ENCODE measurements around the gene MACF1. TPM values are rescaled to one million over a fixed set of nuclear protein-coding genes. Genes with fewer than 3 reads are reported as not detected.
"Not testable (repeated sequence)": the region's sequence is repeated elsewhere in the genome, so short reads cannot be mapped to it uniquely, and the experiment has no call there.

The MACF1 gene
- total and polyA plus RNA-seq, 2 donors = 93.2 to 124 TPM

GRCh38 chr1:39496520-39496919, 292.0 kb downstream of the MACF1 start:
- not testable (repeated sequence) for H3K4me1 ChIP-seq (ENCODE audit: control insufficient read depth in 2 of 2, insufficient read depth in 2 of 2, low read length in 2 of 2); H3K9me3 ChIP-seq (ENCODE audit: control insufficient read depth in 2 of 2, insufficient read depth in 1 of 2, low read length in 1 of 2); DNase-seq (ENCODE audit: low read depth in 6 of 9, low spot score in 9 of 9); H3K27ac ChIP-seq (ENCODE audit: low read depth in 1 of 2, low read length in 1 of 2); H3K4me3 ChIP-seq (ENCODE audit: low read length in 2 of 2); H3K36me3 ChIP-seq (ENCODE audit: control insufficient read depth in 2 of 2, insufficient read depth in 2 of 2, low read length in 1 of 2)
- 97% methylated on average over 5 of the region's 5 CpGs for WGBS
- peaks cover 7 to 30% of the 10 kb centered on the region in 2 donors for H3K27me3 ChIP-seq (ENCODE audit: control insufficient read depth in 2 of 2, insufficient read depth in 1 of 2, low read length in 1 of 2)

DNA sequence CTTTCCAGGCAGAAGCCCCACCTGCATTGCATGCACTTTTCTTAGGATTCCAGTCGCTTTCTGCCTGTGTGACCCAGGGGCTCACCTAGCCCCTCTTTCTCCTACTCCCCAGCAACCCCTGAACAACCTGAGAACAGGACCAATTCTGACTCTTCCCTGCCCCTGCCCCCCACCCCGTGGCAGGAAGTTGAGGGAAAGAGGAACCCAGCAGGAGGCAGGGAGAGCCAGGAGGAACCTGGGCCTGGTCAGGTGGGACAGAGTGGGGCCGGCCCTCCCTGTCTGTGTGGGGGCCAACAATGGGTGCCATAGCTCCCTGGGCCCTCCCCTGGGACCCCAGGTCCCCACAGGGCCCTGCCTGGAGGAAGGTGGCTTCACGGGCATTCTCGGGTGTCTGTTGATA, 293.1 kb downstream of the MACF1 start:
- Histone ChIP-seq H3K9me3 (ENCODE audit: control insufficient read depth in 2 of 2, insufficient read depth in 1 of 2, low read length in 1 of 2) (no peaks in the 10 kb centered on the region), H3K4me3 (ENCODE audit: low read length in 2 of 2) (no peak overlapping the region), H3K27ac (ENCODE audit: low read depth in 1 of 2, low read length in 1 of 2) (no peak overlapping the region), H3K36me3 (ENCODE audit: control insufficient read depth in 2 of 2, insufficient read depth in 2 of 2, low read length in 1 of 2) (no peaks in the 10 kb centered on the region), H3K27me3 (ENCODE audit: control insufficient read depth in 2 of 2, insufficient read depth in 1 of 2, low read length in 1 of 2) (peaks cover 2 to 23% of the 10 kb centered on the region in 2 donors), H3K4me1 (ENCODE audit: control insufficient read depth in 2 of 2, insufficient read depth in 2 of 2, low read length in 2 of 2) (no peaks in the 10 kb centered on the region)
- DNase-seq (ENCODE audit: low read depth in 6 of 9, low spot score in 9 of 9) = no peak
- whole genome bisulfite sequencing = 58% methylated on average over 5 of the region's 5 CpGs

GRCh38 chr1:39498096-39498710, 293.7 kb downstream of the MACF1 start:
- H3K27ac ChIP-seq (ENCODE audit: low read depth in 1 of 2, low read length in 1 of 2); H3K4me3 ChIP-seq (ENCODE audit: low read length in 2 of 2); DNase-seq (ENCODE audit: low read depth in 6 of 9, low spot score in 9 of 9); H3K36me3 ChIP-seq (ENCODE audit: control insufficient read depth in 2 of 2, insufficient read depth in 2 of 2, low read length in 1 of 2); H3K9me3 ChIP-seq (ENCODE audit: control insufficient read depth in 2 of 2, insufficient read depth in 1 of 2, low read length in 1 of 2); H3K4me1 ChIP-seq (ENCODE audit: control insufficient read depth in 2 of 2, insufficient read depth in 2 of 2, low read length in 2 of 2): not testable (repeated sequence)
- 93% methylated on average over 8 of the region's 9 CpGs for WGBS
- peaks cover 0 to 17% of the 10 kb centered on the region in 2 donors for H3K27me3 ChIP-seq (ENCODE audit: control insufficient read depth in 2 of 2, insufficient read depth in 1 of 2, low read length in 1 of 2)

GRCh38 chr1:39498821-39499220, 294.3 kb downstream of the MACF1 start:
- H3K27ac ChIP-seq (ENCODE audit: low read depth in 1 of 2, low read length in 1 of 2); H3K9me3 ChIP-seq (ENCODE audit: control insufficient read depth in 2 of 2, insufficient read depth in 1 of 2, low read length in 1 of 2); H3K4me1 ChIP-seq (ENCODE audit: control insufficient read depth in 2 of 2, insufficient read depth in 2 of 2, low read length in 2 of 2); H3K4me3 ChIP-seq (ENCODE audit: low read length in 2 of 2); H3K36me3 ChIP-seq (ENCODE audit: control insufficient read depth in 2 of 2, insufficient read depth in 2 of 2, low read length in 1 of 2); DNase-seq (ENCODE audit: low read depth in 6 of 9, low spot score in 9 of 9): not testable (repeated sequence)
- 96% methylated on average over 12 of the region's 15 CpGs for WGBS
- peaks cover 0 to 11% of the 10 kb centered on the region in 2 donors for H3K27me3 ChIP-seq (ENCODE audit: control insufficient read depth in 2 of 2, insufficient read depth in 1 of 2, low read length in 1 of 2)

DNA sequence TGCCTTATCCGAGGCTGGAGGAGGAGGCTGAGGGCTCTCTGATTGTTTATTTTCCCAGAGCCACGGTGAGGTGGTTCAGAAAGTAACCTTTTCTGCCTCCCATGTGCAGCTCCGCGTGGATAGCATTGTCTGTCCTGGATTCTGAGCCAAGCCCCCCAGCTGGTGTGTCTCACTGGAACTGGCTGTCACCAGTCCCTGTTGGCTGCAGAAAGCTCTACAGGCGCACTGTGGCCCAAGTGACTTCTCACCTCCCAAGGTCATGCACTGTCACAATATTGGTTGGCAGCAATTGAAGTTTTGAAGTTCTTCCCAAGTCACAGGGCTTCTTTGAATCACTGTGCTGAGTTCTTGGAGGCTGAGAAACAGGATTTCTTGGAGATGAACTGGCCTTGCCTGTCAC, 295.2 kb downstream of the MACF1 start:
- no peak for DNase-seq (ENCODE audit: low read depth in 6 of 9, low spot score in 9 of 9)
- Histone ChIP-seq H3K4me3 (ENCODE audit: low read length in 2 of 2) (no peak overlapping the region), H3K9me3 (ENCODE audit: control insufficient read depth in 2 of 2, insufficient read depth in 1 of 2, low read length in 1 of 2) (no peaks in the 10 kb centered on the region), H3K27me3 (ENCODE audit: control insufficient read depth in 2 of 2, insufficient read depth in 1 of 2, low read length in 1 of 2) (peaks cover 0 to 5% of the 10 kb centered on the region in 2 donors), H3K4me1 (ENCODE audit: control insufficient read depth in 2 of 2, insufficient read depth in 2 of 2, low read length in 2 of 2) (no peaks in the 10 kb centered on the region), H3K36me3 (ENCODE audit: control insufficient read depth in 2 of 2, insufficient read depth in 2 of 2, low read length in 1 of 2) (no peaks in the 10 kb centered on the region), H3K27ac (ENCODE audit: low read depth in 1 of 2, low read length in 1 of 2) (no peak overlapping the region)
- WGBS = 93% methylated on average over 5 of the region's 5 CpGs

DNA sequence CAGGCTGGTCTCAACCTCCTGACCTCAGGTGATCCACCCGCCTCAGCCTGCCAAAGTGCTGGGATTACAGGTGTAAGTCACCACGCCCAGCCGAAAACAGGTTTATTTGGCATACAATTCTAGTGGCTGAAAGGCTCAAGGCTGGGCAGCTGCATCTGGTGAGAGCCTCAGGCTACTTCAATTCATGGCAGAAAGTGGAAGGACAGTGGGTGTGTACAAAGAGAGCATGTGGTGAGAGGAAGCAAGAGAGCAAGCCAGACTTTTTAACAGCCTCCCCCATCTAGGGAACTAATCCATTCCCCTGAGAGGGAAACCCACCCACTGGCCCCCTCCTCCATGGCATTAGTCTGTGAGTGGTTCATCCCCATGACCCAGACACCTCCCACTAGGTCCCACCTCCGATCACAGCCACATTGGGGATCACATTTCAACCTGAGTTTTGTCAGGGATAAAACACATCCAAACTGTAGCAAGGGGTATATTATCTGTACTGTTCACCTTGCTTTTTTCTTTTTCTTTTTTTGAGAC, 296.4 kb downstream of the MACF1 start:
- H3K36me3 ChIP-seq (ENCODE audit: control insufficient read depth in 2 of 2, insufficient read depth in 2 of 2, low read length in 1 of 2) = no peaks in the 10 kb centered on the region
- WGBS = 96% methylated on average over 4 of the region's 4 CpGs
- no peaks in the 10 kb centered on the region for H3K9me3 ChIP-seq (ENCODE audit: control insufficient read depth in 2 of 2, insufficient read depth in 1 of 2, low read length in 1 of 2)
- no peak overlapping the region for H3K4me3 ChIP-seq (ENCODE audit: low read length in 2 of 2)
- no peaks in the 10 kb centered on the region for H3K4me1 ChIP-seq (ENCODE audit: control insufficient read depth in 2 of 2, insufficient read depth in 2 of 2, low read length in 2 of 2)
- DNase-seq (ENCODE audit: low read depth in 6 of 9, low spot score in 9 of 9) = no peak
- H3K27me3 ChIP-seq (ENCODE audit: control insufficient read depth in 2 of 2, insufficient read depth in 1 of 2, low read length in 1 of 2) = peaks cover 0 to 2% of the 10 kb centered on the region in 2 donors
- no peak overlapping the region for H3K27ac ChIP-seq (ENCODE audit: low read depth in 1 of 2, low read length in 1 of 2)

DNA sequence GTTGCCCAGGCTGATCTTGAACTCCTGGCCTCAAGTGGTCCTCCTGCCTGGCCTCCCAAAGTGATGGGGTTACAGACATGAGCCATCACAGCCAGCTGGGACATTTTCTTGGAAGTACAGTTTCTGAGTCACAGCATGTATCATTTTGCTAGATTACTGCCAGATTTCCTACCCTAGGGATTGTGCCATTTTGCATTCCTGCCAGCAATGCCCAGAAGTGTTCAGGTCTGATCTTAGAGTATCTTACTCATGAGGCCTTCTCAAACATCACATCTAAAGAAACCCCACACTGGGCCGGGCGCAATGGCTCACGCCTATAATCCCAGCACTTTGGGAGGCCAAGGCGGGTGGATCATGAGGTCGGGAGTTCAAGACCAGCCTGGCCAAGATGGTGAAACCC, 297.2 kb downstream of the MACF1 start:
- Histone ChIP-seq H3K36me3 (ENCODE audit: control insufficient read depth in 2 of 2, insufficient read depth in 2 of 2, low read length in 1 of 2) (no peaks in the 10 kb centered on the region), H3K9me3 (ENCODE audit: control insufficient read depth in 2 of 2, insufficient read depth in 1 of 2, low read length in 1 of 2) (no peaks in the 10 kb centered on the region), H3K4me3 (ENCODE audit: low read length in 2 of 2) (no peak overlapping the region), H3K27me3 (ENCODE audit: control insufficient read depth in 2 of 2, insufficient read depth in 1 of 2, low read length in 1 of 2) (peaks cover 0 to 2% of the 10 kb centered on the region in 2 donors), H3K27ac (ENCODE audit: low read depth in 1 of 2, low read length in 1 of 2) (no peak overlapping the region), H3K4me1 (ENCODE audit: control insufficient read depth in 2 of 2, insufficient read depth in 2 of 2, low read length in 2 of 2) (no peaks in the 10 kb centered on the region)
- WGBS = 80% methylated on average over 5 of the region's 5 CpGs
- no peak for DNase-seq (ENCODE audit: low read depth in 6 of 9, low spot score in 9 of 9)

DNA sequence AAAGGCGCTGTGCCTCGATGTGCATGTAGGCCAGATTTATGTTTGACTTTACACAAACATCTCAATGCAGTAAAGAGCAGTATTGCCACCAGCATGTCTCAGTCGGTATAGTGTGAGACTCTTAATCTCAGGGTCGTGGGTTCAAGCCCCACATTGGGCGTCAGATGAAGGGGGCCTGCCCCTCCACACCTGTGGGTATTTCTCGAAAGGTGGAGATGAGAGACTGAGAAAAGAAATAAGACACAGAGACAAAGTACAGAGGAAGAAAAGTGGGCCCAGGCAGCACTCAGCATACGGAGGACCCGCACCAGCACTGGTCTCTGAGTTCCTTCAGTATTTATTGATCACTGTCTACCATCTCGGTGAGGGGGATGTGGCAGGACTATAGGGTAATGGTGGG, 299.9 kb downstream of the MACF1 start:
- not testable (repeated sequence) for H3K27ac ChIP-seq (ENCODE audit: low read depth in 1 of 2, low read length in 1 of 2); H3K36me3 ChIP-seq (ENCODE audit: control insufficient read depth in 2 of 2, insufficient read depth in 2 of 2, low read length in 1 of 2); H3K4me3 ChIP-seq (ENCODE audit: low read length in 2 of 2); H3K4me1 ChIP-seq (ENCODE audit: control insufficient read depth in 2 of 2, insufficient read depth in 2 of 2, low read length in 2 of 2); DNase-seq (ENCODE audit: low read depth in 6 of 9, low spot score in 9 of 9); H3K9me3 ChIP-seq (ENCODE audit: control insufficient read depth in 2 of 2, insufficient read depth in 1 of 2, low read length in 1 of 2)
- peaks cover 0 to 13% of the 10 kb centered on the region in 2 donors for H3K27me3 ChIP-seq (ENCODE audit: control insufficient read depth in 2 of 2, insufficient read depth in 1 of 2, low read length in 1 of 2)
- 83% methylated on average over 9 of the region's 9 CpGs for WGBS

- no peak overlapping the region for H3K4me3 ChIP-seq (ENCODE audit: low read length in 2 of 2)
- H3K9me3 ChIP-seq (ENCODE audit: control insufficient read depth in 2 of 2, insufficient read depth in 1 of 2, low read length in 1 of 2) = no peaks in the 10 kb centered on the region
- no peak overlapping the region for H3K27ac ChIP-seq (ENCODE audit: low read depth in 1 of 2, low read length in 1 of 2)
- H3K27me3 ChIP-seq (ENCODE audit: control insufficient read depth in 2 of 2, insufficient read depth in 1 of 2, low read length in 1 of 2) = peaks cover 0 to 16% of the 10 kb centered on the region in 2 donors
- no peaks in the 10 kb centered on the region for H3K36me3 ChIP-seq (ENCODE audit: control insufficient read depth in 2 of 2, insufficient read depth in 2 of 2, low read length in 1 of 2)
- peaks cover 0 to 7% of the 10 kb centered on the region in 2 donors for H3K4me1 ChIP-seq (ENCODE audit: control insufficient read depth in 2 of 2, insufficient read depth in 2 of 2, low read length in 2 of 2)
- DNase-seq (ENCODE audit: low read depth in 6 of 9, low spot score in 9 of 9) = no peak
Observed at GRCh38 chr1:39505289-39505688, 300.8 kb downstream of the MACF1 start.

All from thymus (tissue), 11 donors.